GM12865 (cell line): ENCODE data around the gene IPMK.
A peak's percentile ranks its signal among the peaks of the same experiment; 100 is the strongest.
"Not testable (repeated sequence)": the region's sequence is repeated elsewhere in the genome, so short reads cannot be mapped to it uniquely, and the experiment has no call there.

ENCODE experiments used
- DNase-seq: peaks from one replicate; pipeline ENCODE4 v3.0.0; 2010; ENCODE audit warnings: low read depth
- H3K4me3 ChIP-seq: 2 replicates; pipeline ENCODE4 v1.5.1; 2011; ENCODE audit warnings: mild to moderate bottlenecking, low read depth, low read length, control low read depth
- CTCF ChIP-seq: IDR thresholded peaks from 2 replicates; pipeline ENCODE4 v1.5.1; 2011; ENCODE audit warnings: low read length, control low read depth, low read depth, inconsistent platforms; ENCODE audit not compliant: insufficient read depth; ENCODE audit errors: missing control alignments

IPMK gene

GRCh38 chr10:58157076-58157766, 110.5 kb downstream of the IPMK start:
- TF ChIP-seq CTCF, result no peak
- H3K4me3 ChIP-seq, result no peak overlapping the region
- no peak for DNase-seq

- H3K4me3 ChIP-seq, DNase-seq: not testable (repeated sequence)
These were observed 111.8 kb downstream of the IPMK start for GRCh38 chr10:58155941-58156340.

- no peak for DNase-seq
- no peak overlapping the region for H3K4me3 ChIP-seq
- TF ChIP-seq CTCF, result no peak
These were observed 113.9 kb downstream of the IPMK start for GRCh38 chr10:58153751-58154150.

- DNase-seq, result peak; percentile 57
- no peak overlapping the region for H3K4me3 ChIP-seq
- TF ChIP-seq CTCF, result peak; percentile 49
These were observed 114.9 kb downstream of the IPMK start for GRCh38 chr10:58152673-58153263.

- DNase-seq, result no peak
- H3K4me3 ChIP-seq, result no peak overlapping the region
- TF ChIP-seq CTCF, result no peak
These were observed 117.4 kb downstream of the IPMK start for GRCh38 chr10:58150290-58150689.

- H3K4me3 ChIP-seq, result no peak overlapping the region
- no peak for TF ChIP-seq CTCF
- DNase-seq, result no peak
These were observed 123.8 kb downstream of the IPMK start for GRCh38 chr10:58143944-58144343.
